ENCODE results near the gene RASAL2.

RASAL2 gene

GRCh38 chr1:178093951-178094738, at the start of gene RASAL2:
Gene RASAL2, plus strand, starts transcription at chr1:178094104. Its CDS starts 389 bp downstream, at chr1:178094493.
- DNase-seq: peak; percentile 62

GRCh38 chr1:178046591-178047270, 47.2 kb upstream of the RASAL2 start:
- peak; percentile 58 for DNase-seq

- no peak for DNase-seq
Observed at GRCh38 chr1:178047403-178048093, 46.4 kb upstream of the RASAL2 start.

GRCh38 chr1:178048426-178048825, 45.5 kb upstream of the RASAL2 start:
- DNase-seq: no peak

GRCh38 chr1:178048883-178049282, 45.0 kb upstream of the RASAL2 start:
- no peak for DNase-seq

GRCh38 chr1:178050084-178050483, 43.8 kb upstream of the RASAL2 start:
- no peak for DNase-seq

- no peak for DNase-seq
Observed at GRCh38 chr1:178051071-178051470, 42.8 kb upstream of the RASAL2 start.

GRCh38 chr1:178052650-178053461, 41.0 kb upstream of the RASAL2 start:
- DNase-seq: peak; percentile 43

- DNase-seq: no peak
Observed at GRCh38 chr1:178055093-178055492, 38.8 kb upstream of the RASAL2 start.

GRCh38 chr1:178055779-178056471, 38.0 kb upstream of the RASAL2 start:
- DNase-seq: peak; percentile 56

GRCh38 chr1:178057141-178057765, 36.7 kb upstream of the RASAL2 start:
- DNase-seq: no peak

GRCh38 chr1:178057912-178058534, 35.9 kb upstream of the RASAL2 start:
- DNase-seq: no peak

GRCh38 chr1:178060789-178061556, 32.9 kb upstream of the RASAL2 start:
- no peak for DNase-seq

GRCh38 chr1:178061620-178062019, 32.3 kb upstream of the RASAL2 start:
- no peak for DNase-seq

GRCh38 chr1:178064191-178064821, 29.6 kb upstream of the RASAL2 start:
- DNase-seq: no peak

GRCh38 chr1:178065250-178065649, 28.7 kb upstream of the RASAL2 start:
- DNase-seq: no peak

GRCh38 chr1:178066296-178066907, 27.5 kb upstream of the RASAL2 start:
- DNase-seq: no peak

GRCh38 chr1:178066908-178067614, 26.8 kb upstream of the RASAL2 start:
- no peak for DNase-seq

GRCh38 chr1:178071811-178072210, 22.1 kb upstream of the RASAL2 start:
- DNase-seq: no peak

All from kidney glomerular epithelial cell (primary cell).